ENCODE results near the gene TBC1D22A.

GRCh38 chr22:47000888-47001287 is 238.4 kb downstream of the TBC1D22A start:
- no peak for TF ChIP-seq CTCF (IDR thresholded peaks at IDR 0.05; ENCODE audit: low read depth, low read length)
- no peak for TF ChIP-seq EZH2phosphoT487 (IDR thresholded peaks at IDR 0.05; ENCODE audit: low read depth)

Measured in OCI-LY3 (cell line).